IPS-18c (cell line): ENCODE measurements around the gene TUBGCP6.

ENCODE experiments used
- H3K4me3 ChIP-seq: 2 replicates; pipeline ENCODE4 v1.7.0; 2013; ENCODE audit warnings: low read depth, mild to moderate bottlenecking, low read length, moderate library complexity; ENCODE audit not compliant: insufficient read depth
- H3K9me3 ChIP-seq: one replicate; pipeline ENCODE4 v1.6.1; 2013; ENCODE audit warnings: mild to moderate bottlenecking, low read length, moderate library complexity; ENCODE audit not compliant: control insufficient read depth, insufficient read depth

Gene TUBGCP6

DNA sequence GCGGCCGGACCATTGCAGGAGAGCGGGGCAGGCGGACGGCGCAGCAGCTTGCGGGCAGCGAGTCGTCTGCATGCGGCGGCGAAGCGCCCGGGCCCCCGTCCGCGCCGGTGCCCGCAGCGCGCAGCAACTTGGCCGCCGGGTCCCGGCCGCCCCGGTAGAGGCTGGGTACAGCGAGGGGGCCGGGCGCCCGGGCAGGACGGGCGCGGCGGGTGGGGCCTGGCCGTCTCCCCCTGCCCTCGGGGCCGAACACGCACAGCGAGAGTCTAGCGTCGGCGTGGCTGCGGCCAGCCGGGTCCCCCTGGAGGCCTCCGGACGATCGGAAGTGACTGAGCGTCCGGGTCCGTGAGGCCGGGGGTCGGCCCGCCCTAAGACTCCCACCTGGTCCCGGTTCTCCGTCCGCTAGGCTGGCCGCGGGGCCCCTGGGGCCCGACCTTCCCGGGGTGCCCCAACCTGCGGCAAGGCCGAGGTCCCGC lies 59.9 kb downstream of the TUBGCP6 start:
- H3K9me3 ChIP-seq, result no peaks in the 10 kb centered on the region
- peak overlapping the region; percentile 29; the same call in 1 of the 2 replicates for H3K4me3 ChIP-seq

DNA sequence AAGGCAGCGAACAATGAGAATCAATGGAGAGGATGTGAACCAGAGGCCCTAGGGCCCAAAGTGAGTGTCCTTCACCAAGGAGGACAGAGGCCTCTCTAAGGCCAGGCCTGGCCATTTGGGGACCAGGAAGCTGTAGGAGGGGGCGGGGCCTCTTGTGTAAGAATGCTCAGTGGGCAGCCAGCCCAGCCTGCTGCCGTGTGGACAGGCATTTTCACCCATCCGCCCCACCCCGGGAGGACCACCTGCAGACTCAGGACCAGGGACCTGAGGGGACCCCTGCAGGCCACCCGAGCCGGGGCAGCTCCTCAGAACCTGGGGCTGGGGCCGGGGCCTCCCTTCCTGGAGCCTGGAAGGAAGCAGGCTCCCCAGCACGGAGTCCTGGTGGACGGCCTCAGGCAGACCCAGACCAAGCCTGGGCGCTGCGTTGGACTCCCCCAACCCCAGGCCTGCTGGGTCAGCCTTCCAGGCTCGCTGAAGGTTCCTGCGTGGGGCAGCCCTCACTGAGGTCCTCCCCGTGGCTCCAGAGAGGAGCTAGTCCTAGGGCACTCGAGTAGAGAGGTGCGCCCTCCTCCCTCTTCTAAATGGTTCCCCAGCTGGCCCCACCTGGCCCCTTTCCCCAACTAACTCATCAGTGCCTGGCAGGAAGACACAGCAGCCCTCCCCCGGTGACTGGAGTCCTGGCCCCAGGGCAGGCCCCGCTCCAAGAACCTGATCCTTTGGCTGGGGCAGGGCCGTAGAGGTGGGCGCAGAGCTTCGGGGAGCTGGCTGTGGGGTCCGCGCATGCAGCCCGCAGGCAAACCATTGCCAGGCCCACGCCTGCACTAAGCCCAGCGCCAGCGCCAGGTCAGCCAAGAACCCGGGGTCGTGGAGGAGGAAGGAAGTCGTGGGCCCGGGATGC lies 60.6 kb downstream of the TUBGCP6 start:
- Histone ChIP-seq H3K4me3 (no peak overlapping the region), H3K9me3 (no peaks in the 10 kb centered on the region)

- no peak overlapping the region for H3K4me3 ChIP-seq
These were observed 61.5 kb downstream of the TUBGCP6 start for GRCh38 chr22:50183141-50183971.

DNA sequence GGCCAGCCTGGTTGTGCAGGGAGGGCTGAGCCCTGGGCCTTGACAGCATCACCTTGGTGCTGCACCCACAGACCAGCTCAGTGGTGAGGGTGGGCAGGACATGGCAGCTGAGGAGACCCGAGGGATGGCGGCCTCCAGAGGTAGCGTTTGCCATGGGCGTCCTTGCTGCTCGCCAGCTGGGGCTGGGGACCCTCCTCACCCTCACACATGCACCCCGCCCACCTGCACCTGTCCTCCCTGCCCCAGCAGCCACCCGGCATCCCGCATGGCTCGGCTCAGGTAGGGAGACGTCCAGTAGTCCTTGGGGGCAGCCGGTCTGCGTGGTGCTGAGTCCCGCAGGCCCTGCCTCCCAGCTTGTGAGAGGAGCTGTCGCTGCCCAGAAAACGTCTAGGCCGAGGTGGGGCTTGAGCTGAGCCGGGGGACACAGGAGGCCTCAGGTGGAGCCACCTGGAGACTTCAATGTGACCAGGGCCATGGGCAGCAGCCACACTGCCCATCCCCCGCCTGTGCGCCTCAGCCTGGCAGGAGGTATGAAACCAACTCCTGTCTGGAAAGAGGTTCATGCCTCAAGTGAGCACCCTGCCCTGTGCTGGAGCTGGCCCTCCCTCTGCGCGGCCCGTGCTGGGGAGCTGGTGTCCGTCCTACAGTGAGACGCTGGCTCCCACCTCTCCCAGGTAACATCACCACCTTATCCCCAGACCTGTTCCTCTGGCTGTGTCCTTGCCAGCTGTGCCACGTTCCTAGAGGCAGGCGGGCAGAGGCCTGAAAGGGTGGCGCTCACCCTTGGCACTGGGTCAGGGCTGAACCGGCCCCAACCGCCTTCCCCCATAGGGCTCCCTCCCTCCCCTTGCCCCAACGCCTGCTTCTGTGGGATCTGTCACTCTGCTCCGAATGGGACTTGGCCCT lies 62.4 kb downstream of the TUBGCP6 start:
- H3K4me3 ChIP-seq, result no peak overlapping the region

More at GRCh38 chr22:50183141-50183971, 61.5 kb downstream of the TUBGCP6 start:
- H3K9me3 ChIP-seq, result no peaks in the 10 kb centered on the region

GRCh38 chr22:50180727-50181521 lies 63.9 kb downstream of the TUBGCP6 start:
- Histone ChIP-seq H3K4me3 (no peak overlapping the region), H3K9me3 (no peaks in the 10 kb centered on the region)

More for the DNA sequence above, 62.4 kb downstream of the TUBGCP6 start:
- no peaks in the 10 kb centered on the region for H3K9me3 ChIP-seq

- Histone ChIP-seq H3K9me3 (no peaks in the 10 kb centered on the region), H3K4me3 (no peak overlapping the region)
These were observed 64.7 kb downstream of the TUBGCP6 start for GRCh38 chr22:50179937-50180726.

DNA sequence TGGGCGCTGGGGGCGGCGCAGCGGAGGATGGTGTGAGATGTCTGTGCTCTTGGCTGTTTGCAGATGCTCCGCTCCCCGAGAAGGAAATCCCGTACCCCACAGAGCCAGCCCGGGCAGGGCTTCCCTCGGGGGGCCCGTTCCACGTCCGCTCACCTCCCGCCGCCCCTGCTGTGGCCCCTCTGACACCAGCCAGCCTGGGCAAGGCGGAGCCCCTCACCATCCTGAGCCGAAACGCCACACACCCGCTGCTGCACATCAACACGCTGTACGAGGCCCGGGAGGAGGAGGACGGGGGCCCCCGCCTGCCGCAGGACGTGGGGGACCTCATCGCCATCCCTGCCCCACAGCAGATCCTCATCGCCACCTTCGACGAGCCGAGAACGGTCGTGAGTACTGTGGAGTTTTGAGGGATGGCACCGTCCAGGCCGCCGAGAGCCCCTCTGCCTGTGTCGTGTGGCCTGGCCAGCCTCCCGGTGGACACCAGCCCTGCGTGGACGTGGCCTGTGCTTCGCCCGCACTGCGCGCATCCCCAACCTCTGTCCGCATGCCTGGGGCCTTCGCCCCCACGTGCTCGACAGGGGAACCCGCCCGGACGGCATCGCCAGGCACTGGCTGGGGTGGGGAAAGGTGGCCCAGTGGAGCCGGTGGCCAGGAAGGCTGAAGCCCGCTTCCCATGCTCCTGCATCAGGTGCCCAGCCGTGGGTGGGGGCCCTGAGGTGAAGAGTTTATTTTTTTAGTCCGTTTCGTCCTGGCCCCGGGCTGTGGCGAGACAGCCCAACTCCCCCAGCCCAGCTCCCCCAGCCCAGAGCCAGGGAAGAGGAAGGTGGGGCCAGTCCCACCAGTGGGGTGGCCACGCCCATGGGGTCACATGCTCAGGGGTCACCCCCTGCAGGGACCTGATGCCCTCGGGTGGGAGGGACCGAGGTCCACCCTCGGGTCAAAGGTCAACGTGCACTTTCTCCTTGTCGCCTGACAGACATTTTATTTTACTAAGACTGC lies 65.7 kb downstream of the TUBGCP6 start:
- H3K4me3 ChIP-seq, result no peak overlapping the region
- H3K9me3 ChIP-seq, result no peaks in the 10 kb centered on the region

DNA sequence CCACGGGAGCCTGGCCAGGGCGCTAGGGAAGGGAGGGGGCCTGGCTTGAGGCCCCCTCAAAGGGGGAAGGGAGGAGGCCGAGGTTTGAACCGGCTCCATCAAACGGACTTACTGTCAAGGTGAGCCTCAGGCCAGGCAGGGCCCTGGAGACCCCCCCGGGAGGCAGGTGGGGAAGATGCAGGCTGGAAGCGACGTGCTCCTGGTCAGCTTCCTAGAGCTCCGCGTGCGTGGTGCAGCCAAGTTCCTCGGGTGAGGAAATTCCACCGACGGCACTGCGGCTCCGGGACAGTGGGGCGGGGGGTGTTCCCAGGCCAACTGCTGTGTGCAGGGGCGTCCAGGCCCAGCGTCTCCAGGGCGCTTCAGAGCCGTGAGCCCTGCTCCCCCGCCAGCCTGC lies 66.4 kb downstream of the TUBGCP6 start:
- H3K4me3 ChIP-seq, result no peak overlapping the region
- no peaks in the 10 kb centered on the region for H3K9me3 ChIP-seq

- Histone ChIP-seq H3K9me3 (no peaks in the 10 kb centered on the region), H3K4me3 (no peak overlapping the region)
These were observed 67.0 kb downstream of the TUBGCP6 start for GRCh38 chr22:50177537-50178470.

DNA sequence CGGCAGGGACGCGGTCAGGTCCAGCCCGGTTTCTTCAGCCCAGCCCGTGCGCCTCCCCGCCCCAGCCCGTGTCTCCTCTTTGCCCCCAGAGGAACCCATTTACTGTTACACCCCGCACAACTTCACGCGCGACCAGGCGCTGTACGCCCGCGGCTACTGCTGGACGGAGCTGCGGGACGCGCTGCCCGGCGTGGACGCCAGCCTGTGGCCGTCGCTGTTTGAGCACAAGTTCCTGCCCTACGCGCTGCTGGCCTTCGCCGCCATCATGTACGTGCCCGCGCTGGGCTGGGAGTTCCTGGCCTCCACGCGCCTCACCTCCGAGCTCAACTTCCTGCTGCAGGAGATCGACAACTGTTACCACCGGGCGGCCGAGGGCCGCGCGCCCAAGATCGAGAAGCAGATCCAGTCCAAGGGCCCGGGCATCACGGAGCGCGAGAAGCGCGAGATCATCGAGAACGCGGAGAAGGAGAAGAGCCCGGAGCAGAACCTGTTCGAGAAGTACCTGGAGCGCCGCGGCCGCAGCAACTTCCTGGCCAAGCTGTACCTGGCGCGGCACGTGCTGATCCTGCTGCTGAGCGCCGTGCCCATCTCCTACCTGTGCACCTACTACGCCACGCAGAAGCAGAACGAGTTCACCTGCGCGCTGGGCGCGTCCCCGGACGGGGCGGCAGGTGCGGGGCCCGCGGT lies 67.8 kb downstream of the TUBGCP6 start:
- H3K4me3 ChIP-seq, result no peak overlapping the region
- H3K9me3 ChIP-seq, result no peaks in the 10 kb centered on the region

- no peak overlapping the region for H3K4me3 ChIP-seq
- no peaks in the 10 kb centered on the region for H3K9me3 ChIP-seq
These were observed 68.6 kb downstream of the TUBGCP6 start for GRCh38 chr22:50175921-50176849.

DNA sequence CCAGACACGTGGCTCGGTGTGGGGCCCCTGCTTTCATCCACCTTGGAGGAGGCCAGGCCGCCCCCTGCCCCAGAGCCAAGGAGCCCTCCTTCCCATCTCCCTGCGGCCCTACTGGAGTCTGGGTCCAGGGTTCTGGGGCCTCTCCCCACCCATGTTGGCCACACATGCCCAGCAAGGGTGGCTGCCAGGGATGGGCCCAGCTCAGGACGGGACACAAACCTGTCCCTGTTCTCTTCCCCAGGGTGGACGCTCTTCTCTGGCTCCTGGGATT lies 69.7 kb downstream of the TUBGCP6 start:
- Histone ChIP-seq H3K4me3 (no peak overlapping the region), H3K9me3 (no peaks in the 10 kb centered on the region)
